ENCODE measurements around the gene TBC1D1. TPM values are rescaled to one million over a fixed set of nuclear protein-coding genes. Genes with fewer than 3 reads are reported as not detected.

Gene TBC1D1
- total and polyA plus RNA-seq, 2 donors (not counting 1 experiment from before 2014, with no cell fraction given), result 39.7 to 90.0 TPM

DNA sequence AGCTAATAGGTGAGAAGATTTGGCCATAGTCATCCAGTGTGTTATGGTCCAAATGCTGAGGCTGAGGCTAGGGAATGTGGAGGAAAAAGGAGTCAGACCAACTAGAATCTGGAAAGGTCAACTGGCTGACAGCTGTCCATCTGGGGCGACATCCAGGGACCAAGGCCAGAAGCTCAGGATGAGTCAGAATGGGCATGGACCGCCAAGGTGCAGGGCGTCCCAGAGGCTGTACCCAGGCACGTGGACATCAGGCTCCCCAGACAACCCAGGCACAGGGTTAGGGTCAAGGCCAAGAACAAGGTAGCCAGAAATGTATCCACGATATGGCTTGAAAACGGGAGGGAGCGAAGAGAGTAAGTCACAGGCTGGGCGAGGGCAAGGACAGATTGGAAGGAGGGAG lies 43.2 kb downstream of the TBC1D1 start:
- no peak overlapping the region for H3K4me2 ChIP-seq (ENCODE audit: extremely low read depth, insufficient read depth, low read length)
- DNase-seq (ENCODE audit: low read depth in 2 of 2), result no peak

DNA sequence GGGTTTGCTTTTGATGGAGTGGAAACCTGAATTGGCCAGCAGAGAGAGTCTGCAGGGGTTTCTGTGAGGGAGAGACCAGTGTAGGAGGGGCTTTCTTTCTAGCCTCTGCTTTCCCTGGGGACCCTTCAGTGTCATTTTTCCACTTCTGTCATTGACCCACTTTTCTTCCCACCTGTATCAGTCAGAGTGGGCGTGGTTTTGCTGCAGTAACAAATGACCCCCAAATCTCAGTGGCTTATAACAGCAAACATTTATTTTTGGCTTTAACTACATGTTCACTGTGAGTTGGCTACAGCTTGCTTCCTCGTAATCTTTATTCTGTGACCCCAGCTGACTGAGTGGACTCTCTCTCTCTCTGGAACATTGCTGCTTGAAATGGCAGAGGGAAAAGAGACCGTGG lies 43.7 kb downstream of the TBC1D1 start:
- Histone ChIP-seq H3K27ac (ENCODE audit: insufficient read depth, low read length) (no peak overlapping the region), H3K9me3 (ENCODE audit: control insufficient read depth, insufficient read depth, low read depth, low read length) (no peaks in the 10 kb centered on the region), H3K4me3 (replicated peaks in 1 of 4; ENCODE audit: control extremely low read depth in 1 of 4, insufficient read depth in 1 of 4, low read depth in 3 of 4, low read length in 4 of 4) (no peak overlapping the region), H3K4me1 (ENCODE audit: control insufficient read depth, extremely low read depth, insufficient read depth, low read length) (no peaks in the 10 kb centered on the region), H3K4me2 (ENCODE audit: extremely low read depth, insufficient read depth, low read length) (no peak overlapping the region), H3K36me3 (ENCODE audit: control insufficient read depth, insufficient read depth, low read length) (no peaks in the 10 kb centered on the region), H3K9ac (ENCODE audit: insufficient read depth, low read length) (no peak overlapping the region), H2AFZ (ENCODE audit: low read length) (no peak overlapping the region), H3K27me3 (ENCODE audit: control insufficient read depth, insufficient read depth, low read length) (no peaks in the 10 kb centered on the region), H4K20me1 (ENCODE audit: control insufficient read depth, extremely low read depth, insufficient read depth, low read length) (no peaks in the 10 kb centered on the region), H3K79me2 (ENCODE audit: control insufficient read depth, insufficient read depth, low read length) (no peaks in the 10 kb centered on the region)
- TF ChIP-seq, protein P1, sequence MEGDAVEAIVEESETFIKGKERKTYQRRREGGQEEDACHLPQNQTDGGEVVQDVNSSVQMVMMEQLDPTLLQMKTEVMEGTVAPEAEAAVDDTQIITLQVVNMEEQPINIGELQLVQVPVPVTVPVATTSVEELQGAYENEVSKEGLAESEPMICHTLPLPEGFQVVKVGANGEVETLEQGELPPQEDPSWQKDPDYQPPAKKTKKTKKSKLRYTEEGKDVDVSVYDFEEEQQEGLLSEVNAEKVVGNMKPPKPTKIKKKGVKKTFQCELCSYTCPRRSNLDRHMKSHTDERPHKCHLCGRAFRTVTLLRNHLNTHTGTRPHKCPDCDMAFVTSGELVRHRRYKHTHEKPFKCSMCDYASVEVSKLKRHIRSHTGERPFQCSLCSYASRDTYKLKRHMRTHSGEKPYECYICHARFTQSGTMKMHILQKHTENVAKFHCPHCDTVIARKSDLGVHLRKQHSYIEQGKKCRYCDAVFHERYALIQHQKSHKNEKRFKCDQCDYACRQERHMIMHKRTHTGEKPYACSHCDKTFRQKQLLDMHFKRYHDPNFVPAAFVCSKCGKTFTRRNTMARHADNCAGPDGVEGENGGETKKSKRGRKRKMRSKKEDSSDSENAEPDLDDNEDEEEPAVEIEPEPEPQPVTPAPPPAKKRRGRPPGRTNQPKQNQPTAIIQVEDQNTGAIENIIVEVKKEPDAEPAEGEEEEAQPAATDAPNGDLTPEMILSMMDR (conservative IDR thresholded peaks at IDR 0.05 in 1 of 2, IDR thresholded peaks at IDR 0.05 in 1 of 2; ENCODE audit: low read depth in 1 of 2, low read length in 2 of 2), result no peak
- TF ChIP-seq EZH2 (IDR thresholded peaks at IDR 0.05; ENCODE audit: low read length, missing control alignments), result no peak
- DNase-seq (ENCODE audit: low read depth in 2 of 2), result no peak

More for the DNA sequence above, 43.2 kb downstream of the TBC1D1 start:
- no peak overlapping the region for H3K9ac ChIP-seq (ENCODE audit: insufficient read depth, low read length)
- H3K36me3 ChIP-seq (ENCODE audit: control insufficient read depth, insufficient read depth, low read length), result no peaks in the 10 kb centered on the region
- no peaks in the 10 kb centered on the region for H3K9me3 ChIP-seq (ENCODE audit: control insufficient read depth, insufficient read depth, low read depth, low read length)
- TF ChIP-seq EZH2 (IDR thresholded peaks at IDR 0.05; ENCODE audit: low read length, missing control alignments), result no peak
- TF ChIP-seq, protein P1 (conservative IDR thresholded peaks at IDR 0.05 in 1 of 2, IDR thresholded peaks at IDR 0.05 in 1 of 2; ENCODE audit: low read depth in 1 of 2, low read length in 2 of 2), result no peak
- no peaks in the 10 kb centered on the region for H3K27me3 ChIP-seq (ENCODE audit: control insufficient read depth, insufficient read depth, low read length)
- H2AFZ ChIP-seq (ENCODE audit: low read length), result no peak overlapping the region
- H3K4me1 ChIP-seq (ENCODE audit: control insufficient read depth, extremely low read depth, insufficient read depth, low read length), result no peaks in the 10 kb centered on the region
- no peak overlapping the region for H3K27ac ChIP-seq (ENCODE audit: insufficient read depth, low read length)
- H4K20me1 ChIP-seq (ENCODE audit: control insufficient read depth, extremely low read depth, insufficient read depth, low read length), result no peaks in the 10 kb centered on the region
- H3K79me2 ChIP-seq (ENCODE audit: control insufficient read depth, insufficient read depth, low read length), result no peaks in the 10 kb centered on the region
- no peak overlapping the region for H3K4me3 ChIP-seq (replicated peaks in 1 of 4; ENCODE audit: control extremely low read depth in 1 of 4, insufficient read depth in 1 of 4, low read depth in 3 of 4, low read length in 4 of 4)

DNA sequence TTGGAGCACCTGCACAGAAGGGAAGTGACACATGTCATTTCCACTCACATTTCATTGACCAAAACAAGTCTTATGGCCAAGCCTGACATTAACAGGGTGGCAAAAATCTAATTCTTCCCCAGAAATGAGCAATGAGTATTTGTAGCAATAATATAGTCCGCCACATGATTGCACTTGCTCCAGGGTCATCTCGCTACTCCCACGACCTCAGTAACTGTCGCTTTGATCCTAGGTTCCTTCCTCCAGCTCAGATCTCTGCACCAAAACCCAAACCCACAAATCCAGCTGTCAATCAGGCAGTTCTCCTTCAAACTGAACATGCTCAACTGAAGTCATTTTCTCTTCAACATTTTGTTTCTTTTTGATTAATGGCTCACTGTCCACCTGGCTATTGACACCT lies 44.1 kb downstream of the TBC1D1 start:
- Histone ChIP-seq H3K9ac (ENCODE audit: insufficient read depth, low read length) (no peak overlapping the region), H2AFZ (ENCODE audit: low read length) (no peak overlapping the region), H3K79me2 (ENCODE audit: control insufficient read depth, insufficient read depth, low read length) (no peaks in the 10 kb centered on the region), H3K4me3 (replicated peaks in 1 of 4; ENCODE audit: control extremely low read depth in 1 of 4, insufficient read depth in 1 of 4, low read depth in 3 of 4, low read length in 4 of 4) (no peak overlapping the region), H3K27ac (ENCODE audit: insufficient read depth, low read length) (no peak overlapping the region), H3K4me2 (ENCODE audit: extremely low read depth, insufficient read depth, low read length) (no peak overlapping the region), H3K4me1 (ENCODE audit: control insufficient read depth, extremely low read depth, insufficient read depth, low read length) (no peaks in the 10 kb centered on the region), H3K27me3 (ENCODE audit: control insufficient read depth, insufficient read depth, low read length) (no peaks in the 10 kb centered on the region), H3K9me3 (ENCODE audit: control insufficient read depth, insufficient read depth, low read depth, low read length) (no peaks in the 10 kb centered on the region), H3K36me3 (ENCODE audit: control insufficient read depth, insufficient read depth, low read length) (no peaks in the 10 kb centered on the region), H4K20me1 (ENCODE audit: control insufficient read depth, extremely low read depth, insufficient read depth, low read length) (no peaks in the 10 kb centered on the region)
- TF ChIP-seq, protein P1 (conservative IDR thresholded peaks at IDR 0.05 in 1 of 2, IDR thresholded peaks at IDR 0.05 in 1 of 2; ENCODE audit: low read depth in 1 of 2, low read length in 2 of 2), result no peak
- TF ChIP-seq EZH2 (IDR thresholded peaks at IDR 0.05; ENCODE audit: low read length, missing control alignments), result no peak
- no peak for DNase-seq (ENCODE audit: low read depth in 2 of 2)
